Pericardium fibroblast (primary cell): Measurements from ENCODE around the gene DPT. TPM values are rescaled to one million over a fixed set of nuclear protein-coding genes. Genes with fewer than 3 reads are reported as not detected.

ENCODE experiments used
- total RNA-seq: library from RNA; depleted of rRNA; stranded (reverse); fragments of >200 nt; gene quantifications from 2 replicates; pipeline ENCODE4 v1.2.3, GENCODE V29; 2015

The DPT gene
- 3.0 and 9.6 TPM in 2 replicates for total RNA-seq

DNA sequence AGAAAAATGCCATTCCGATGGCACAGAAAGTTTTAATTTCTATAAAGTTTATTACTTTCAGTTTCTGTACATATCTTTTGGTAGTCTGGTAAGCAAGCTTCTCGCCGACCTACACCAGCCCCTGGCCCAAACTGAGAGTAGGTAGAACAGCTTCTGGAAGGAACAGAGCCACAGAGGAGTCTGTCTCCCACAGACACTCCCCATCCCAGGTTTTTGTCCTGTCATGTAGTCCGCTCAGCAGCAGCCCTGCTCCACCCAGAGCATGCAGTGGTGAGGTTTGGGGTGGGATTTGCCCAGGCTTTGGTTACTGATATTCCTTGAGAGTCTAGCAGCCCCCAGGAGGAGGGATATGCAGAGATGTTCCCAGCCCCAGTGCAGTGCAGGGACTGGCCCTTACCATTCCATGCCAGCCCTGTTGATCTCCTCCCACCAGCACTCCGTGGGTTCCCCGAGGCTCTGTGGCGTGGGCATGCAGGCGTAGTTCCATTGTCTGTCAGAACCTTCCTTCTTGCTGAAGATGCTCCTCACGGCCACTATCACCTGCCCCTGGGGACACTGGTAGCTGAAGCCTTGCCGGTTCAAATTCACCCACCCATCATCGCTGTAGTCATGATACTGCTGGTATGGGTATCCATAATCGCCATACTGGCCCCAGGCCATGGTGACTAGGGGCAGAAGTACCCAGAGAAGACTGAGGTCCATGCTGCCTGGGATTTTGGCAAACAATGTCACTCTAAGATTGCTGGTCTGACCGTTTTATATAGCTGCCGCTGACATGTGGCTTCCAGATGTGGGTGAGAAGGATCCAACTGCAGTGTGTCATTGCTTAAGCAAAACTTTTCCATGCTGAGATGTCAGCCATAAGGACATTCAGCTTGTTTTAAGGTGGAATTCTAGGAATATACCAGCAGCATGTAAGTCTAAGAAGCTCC is at the start of gene DPT:
Gene DPT (minus strand): TSS at position 734 of the 932 bp plus-strand sequence. CDS start 32 bp downstream, at position 702.

Other genes with a start within 250 kb of the DPT start
- not detected in 2 replicates for gene XCL2, start 185.2 kb downstream of the DPT start, total RNA-seq
- not detected in 2 replicates for gene XCL1, start 152.6 kb downstream of the DPT start, total RNA-seq